GM18499 (cell line): Measurements from ENCODE around the gene ADD1.
"Not testable (repeated sequence)": the region's sequence is repeated elsewhere in the genome, so short reads cannot be mapped to it uniquely, and the experiment has no call there.

ENCODE experiments used
- ATAC-seq: cut with Tn5 transposase; IDR thresholded peaks from one replicate; pipeline ENCODE4 v1.9.1; 2021; ENCODE audit warnings: moderate number of reproducible peaks; ENCODE audit not compliant: insufficient read depth, unreplicated experiment

The ADD1 gene

GRCh38 chr4:2940267-2941137 is 96.9 kb downstream of the ADD1 start:
- no peak for ATAC-seq

GRCh38 chr4:2941138-2942036 is 97.7 kb downstream of the ADD1 start:
- no peak for ATAC-seq

DNA sequence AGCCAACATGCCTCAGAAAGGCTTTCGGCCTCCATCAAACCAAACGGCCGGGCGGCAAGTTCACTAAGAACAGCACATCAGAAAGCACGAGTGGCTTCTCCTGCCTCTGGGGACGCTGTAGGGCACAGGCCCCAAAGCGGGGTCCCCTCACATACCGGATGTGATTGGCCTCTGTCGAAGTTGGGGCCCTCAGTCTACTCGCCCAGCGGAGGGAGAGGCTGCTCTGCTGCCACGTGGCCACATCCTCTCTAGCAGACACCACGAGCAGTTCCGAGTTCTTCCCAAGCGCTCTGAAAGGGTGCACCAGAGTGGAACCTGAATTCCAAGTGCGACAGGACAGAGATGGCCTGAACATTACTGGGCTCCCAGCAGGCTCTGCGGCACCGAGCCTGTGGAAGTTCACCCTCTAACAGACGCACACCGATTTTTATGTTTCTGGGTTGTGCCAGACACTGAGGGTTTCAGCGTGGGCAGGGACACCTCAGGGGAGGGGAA is 98.4 kb downstream of the ADD1 start:
- no peak for ATAC-seq

GRCh38 chr4:2942532-2943363 is 99.1 kb downstream of the ADD1 start:
- ATAC-seq: no peak

- ATAC-seq: no peak
Measured at GRCh38 chr4:2943364-2944090, 99.9 kb downstream of the ADD1 start.

DNA sequence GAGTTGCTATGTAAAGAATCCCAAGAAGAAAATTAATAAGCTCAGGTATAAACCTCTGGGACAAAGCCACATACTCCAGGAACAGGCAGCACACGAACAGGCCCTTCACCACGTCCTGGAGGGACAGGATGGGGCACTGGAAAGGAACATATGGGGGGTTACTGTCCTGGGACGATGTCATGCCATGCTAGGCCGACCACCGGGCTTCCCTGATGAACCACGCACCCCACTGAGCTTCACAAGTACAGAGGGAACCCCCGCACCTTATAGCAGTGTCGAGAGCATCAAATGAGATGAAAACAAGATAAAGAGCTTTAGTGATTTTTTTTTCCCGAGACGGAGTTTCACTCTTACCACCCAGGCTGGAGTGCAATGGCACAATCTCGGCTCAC is 100.4 kb downstream of the ADD1 start:
- no peak for ATAC-seq

DNA sequence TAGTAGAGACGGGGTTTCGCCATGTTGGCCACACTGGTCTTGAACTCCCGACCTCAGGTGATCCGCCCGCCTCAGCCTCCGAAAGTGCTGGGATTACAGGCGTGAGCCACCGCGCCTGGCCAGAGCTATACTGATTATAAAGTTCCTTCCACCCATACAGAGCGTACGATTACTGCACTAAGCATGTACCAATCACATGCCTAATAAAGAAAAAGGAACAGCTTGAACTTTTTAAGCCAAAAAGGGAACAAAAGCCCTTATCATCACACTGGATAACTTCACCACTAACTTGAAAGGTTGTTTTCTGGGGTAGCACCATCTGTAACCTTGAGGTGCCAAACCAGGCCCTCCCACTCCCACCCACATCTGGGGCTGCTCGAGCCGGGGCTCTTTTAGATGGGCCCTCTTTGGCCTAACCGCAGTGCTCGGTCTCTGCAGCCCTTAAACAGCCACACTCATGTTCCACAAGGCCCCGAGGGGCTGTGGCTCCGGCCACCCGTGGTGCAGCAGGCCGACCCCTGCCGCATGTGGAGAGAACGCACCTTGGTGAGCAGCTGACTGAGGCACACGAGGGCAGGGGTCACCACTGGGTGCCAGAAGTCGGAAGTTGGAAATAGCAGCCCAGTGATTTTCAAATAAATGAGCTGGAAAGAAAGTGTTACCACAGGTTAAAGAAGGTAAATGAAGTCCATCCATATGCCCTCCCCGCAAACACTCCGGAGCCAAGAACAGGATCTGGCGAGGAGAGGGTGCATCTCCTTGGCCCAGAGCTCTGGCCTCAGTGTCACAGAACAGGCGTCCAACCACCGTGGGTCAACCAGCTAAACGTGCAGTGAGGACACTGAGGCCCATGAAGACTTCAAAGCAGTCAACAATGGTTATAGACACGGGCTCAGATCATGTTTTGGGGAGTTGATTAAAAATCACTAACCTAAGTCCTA is 101.2 kb downstream of the ADD1 start:
- no peak for ATAC-seq

- not testable (repeated sequence) for ATAC-seq
Measured at GRCh38 chr4:2945619-2946604, 102.3 kb downstream of the ADD1 start.

- no peak for ATAC-seq
Measured at GRCh38 chr4:2946812-2947600, 103.4 kb downstream of the ADD1 start.

DNA sequence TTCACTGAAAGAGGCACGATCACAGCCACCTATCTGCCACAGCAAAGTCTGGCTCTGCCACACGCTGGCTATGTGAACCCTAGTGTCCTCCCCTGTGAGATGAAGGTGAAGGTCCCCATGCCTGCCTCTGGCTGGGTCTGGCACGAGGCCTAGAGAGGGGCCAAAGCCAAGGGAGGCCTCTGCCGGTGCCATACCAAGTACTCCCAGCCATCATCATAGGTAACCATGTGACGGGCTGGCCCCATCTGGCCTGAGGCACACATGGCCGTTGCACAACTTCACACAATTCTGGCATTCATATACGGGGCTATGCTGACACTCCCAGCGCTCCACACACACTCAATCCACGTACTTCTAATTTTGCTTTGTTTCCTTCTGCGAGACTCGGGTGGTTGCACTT is 104.3 kb downstream of the ADD1 start:
- ATAC-seq: no peak

- ATAC-seq: no peak
Measured at GRCh38 chr4:2948895-2949781, 105.5 kb downstream of the ADD1 start.

- ATAC-seq: no peak
Measured at GRCh38 chr4:2949782-2950125, 106.1 kb downstream of the ADD1 start.

GRCh38 chr4:2950221-2950989 is 106.8 kb downstream of the ADD1 start:
- ATAC-seq: no peak

- ATAC-seq: no peak
Measured at GRCh38 chr4:2953496-2953895, 109.9 kb downstream of the ADD1 start.
